K562 (cell line): ENCODE measurements around the gene USPL1. TPM values are rescaled to one million over a fixed set of nuclear protein-coding genes. Genes with fewer than 3 reads are reported as not detected.

Source experiments
- ATAC-seq: fragments of 200-7000 bp; cut with Tn5 transposase; 3 replicates; pipeline ENCODE4 v1.9.1; 2020; ENCODE audit warnings: moderate library complexity
- BruUV-seq: library from RNA; stranded (reverse); fragments of 400-500 nt; replicated peaks from 2 replicates; lab custom pipeline; 2021; lab: Mats Ljungman, UMichigan
- CTCF ChIA-PET: fragments of 300-600 bp; formaldehyde crosslinking; extraction: SDS; loops from one replicate; lab custom pipeline; 2021; ENCODE audit warnings: low intra/inter-chr PET ratio; lab: Yijun Ruan, JAX
- POLR2A ChIA-PET: fragments of 300-600, 350-650 bp; sonication (Branson Sonifier 250); formaldehyde crosslinking; extraction: SDS; loops from one replicate; lab custom pipeline; 2021; ENCODE audit warnings: antibody characterized with exemption, inconsistent platforms; lab: Yijun Ruan, JAX
- DNase-seq, 4 experiments: peaks; one replicate each; pipeline versions ENCODE4 v3.0.0 to v3.0.0-alpha.2; 2011 to 2018; ENCODE audit warnings: low spot score in 3 of 4, mixed read lengths in 3 of 4; ENCODE audit errors: extremely low read depth in 1 of 4
- FAIRE-seq: peaks from 2 replicates; lab custom pipeline; 2011; peaks lifted over from hg19 to GRCh38; lab: Jason Lieb, UNC
- H2AFZ ChIP-seq: 2 replicates; pipeline ENCODE4 v1.6.0; 2011; ENCODE audit warnings: low read depth, low read length, control low read depth, inconsistent platforms
- H3K27ac ChIP-seq: fragments of 200-600 bp; 3 replicates; pipeline ENCODE4 v1.8.0; 2011; ENCODE audit warnings: low read depth, mild to moderate bottlenecking, control low read depth, inconsistent platforms, low read length, moderate library complexity, mixed read lengths; ENCODE audit errors: extremely low read depth
- H3K27me3 ChIP-seq, 2 experiments: fragments of 300-600 bp in 1 of 2; 2 replicates in 1 of 2; 3 replicates in 1 of 2; pipeline versions ENCODE4 v1.6.0 to v1.8.0; 2011; ENCODE audit warnings: inconsistent platforms in 2 of 2, low read length in 2 of 2, mild to moderate bottlenecking in 1 of 2, mixed read lengths in 1 of 2, moderate library complexity in 1 of 2; ENCODE audit not compliant: control insufficient read depth in 2 of 2, insufficient read depth in 2 of 2
- H3K36me3 ChIP-seq: fragments of 300-600 bp; 3 replicates; pipeline ENCODE4 v1.8.0; 2011; ENCODE audit warnings: mild to moderate bottlenecking, low read length, inconsistent platforms; ENCODE audit not compliant: control insufficient read depth, insufficient read depth
- H3K4me1 ChIP-seq, 2 experiments: fragments of 200-600 bp in 1 of 2; replicated peaks in 1 of 2; 2 replicates in 1 of 2; 3 replicates in 1 of 2; pipeline versions ENCODE4 v1.5.1 to v1.8.0; 2011; ENCODE audit warnings: inconsistent platforms in 2 of 2, low read length in 2 of 2, mild to moderate bottlenecking in 1 of 2, mixed read lengths in 1 of 2, moderate library complexity in 1 of 2; ENCODE audit not compliant: control insufficient read depth in 2 of 2, insufficient read depth in 2 of 2
- H3K4me2 ChIP-seq: 2 replicates; pipeline ENCODE4 v1.6.1; 2011; ENCODE audit warnings: low read length, control low read depth, inconsistent platforms, mixed read lengths; ENCODE audit not compliant: insufficient read depth
- H3K4me3 ChIP-seq: fragments of 200-600 bp; sonication (generic), shearing (Covaris generic); 2 replicates; pipeline ENCODE4 v1.5.1; 2016; ENCODE audit warnings: control low read depth, inconsistent platforms
- H3K79me2 ChIP-seq: fragments of 200-600 bp; 3 replicates; pipeline ENCODE4 v1.8.0; 2011; ENCODE audit warnings: low read length, inconsistent platforms; ENCODE audit not compliant: control insufficient read depth, insufficient read depth
- H3K9ac ChIP-seq, 2 experiments: 2 replicates each; pipeline versions ENCODE4 v1.6.0 to v1.6.1; 2011; ENCODE audit warnings: low read depth in 2 of 2, low read length in 2 of 2, control low read depth in 1 of 2, inconsistent platforms in 1 of 2, mild to moderate bottlenecking in 1 of 2, mixed read lengths in 1 of 2; ENCODE audit not compliant: insufficient read depth in 1 of 2
- H3K9me1 ChIP-seq: one replicate; pipeline ENCODE4 v1.6.0; 2011; ENCODE audit warnings: inconsistent platforms, mild to moderate bottlenecking, low read length, moderate library complexity; ENCODE audit not compliant: control insufficient read depth, insufficient read depth
- H3K9me3 ChIP-seq: replicated peaks from 2 replicates; pipeline ENCODE4 v1.5.1; 2011; ENCODE audit warnings: low read depth, low read length, inconsistent platforms; ENCODE audit not compliant: control insufficient read depth, insufficient read depth
- H4K20me1 ChIP-seq: replicated peaks from 2 replicates; pipeline ENCODE4 v1.6.1; 2011; ENCODE audit warnings: low read length, inconsistent platforms, mixed read lengths; ENCODE audit not compliant: control insufficient read depth, insufficient read depth
- ADNP ChIP-seq: fragments of 200-800 bp; sonication (Bioruptor generic); IDR thresholded peaks from 2 replicates; pipeline ENCODE4 v1.6.1; 2016; ENCODE audit warnings: missing genetic modification characterization, missing compliant biosample characterization
- ASH1L ChIP-seq: fragments of 450-650 bp; IDR thresholded peaks from 2 replicates; pipeline ENCODE4 v1.6.1; 2018; ENCODE audit warnings: borderline replicate concordance, mild to moderate bottlenecking, low read depth; ENCODE audit not compliant: partially characterized antibody
- BCOR ChIP-seq: fragments of 450-650 bp; IDR thresholded peaks from 2 replicates; pipeline ENCODE4 v1.6.1; 2016
- COPS2 ChIP-seq: fragments of 450-650 bp; conservative IDR thresholded peaks from 2 replicates; pipeline ENCODE4 v1.6.1; 2016; ENCODE audit warnings: mild to moderate bottlenecking, moderate library complexity
- DDX20 ChIP-seq: fragments of 450-650 bp; IDR thresholded peaks from 2 replicates; pipeline ENCODE4 v1.6.1; 2016; ENCODE audit warnings: missing genetic modification characterization, low read depth, mild to moderate bottlenecking, missing compliant biosample characterization, moderate library complexity
- ETS1 ChIP-seq: conservative IDR thresholded peaks from 2 replicates; pipeline ENCODE4 v1.6.1; 2011; ENCODE audit warnings: low read depth, mild to moderate bottlenecking, low read length; ENCODE audit not compliant: control insufficient read depth
- FOXP4 ChIP-seq: sonication (generic); formaldehyde crosslinking; IDR thresholded peaks from 2 replicates; pipeline ENCODE4 v1.8.0; 2022; ENCODE audit warnings: mild to moderate bottlenecking, missing genetic modification reagents, borderline replicate concordance
- GTF2B ChIP-seq: IDR thresholded peaks from 2 replicates; pipeline ENCODE4 v1.6.1; 2011; ENCODE audit not compliant: insufficient read length; ENCODE audit errors: extremely low read depth
- IRF2 ChIP-seq: sonication (generic); formaldehyde crosslinking; IDR thresholded peaks from 2 replicates; pipeline ENCODE4 v1.8.1; 2022; ENCODE audit warnings: mild to moderate bottlenecking, missing genetic modification reagents
- IRF9 ChIP-seq: fragments of 450-650 bp; IDR thresholded peaks from 2 replicates; pipeline ENCODE4 v1.6.1; 2016; ENCODE audit warnings: missing biosample characterization, missing genetic modification characterization
- KDM2B ChIP-seq: fragments of 250-450 bp; sonication (Bioruptor Pico); IDR thresholded peaks from 2 replicates; pipeline ENCODE4 v1.8.0; 2021; ENCODE audit warnings: mild to moderate bottlenecking, moderate library complexity
- NFYB ChIP-seq: IDR thresholded peaks from 2 replicates; pipeline ENCODE4 v1.6.1; 2011; ENCODE audit warnings: mild to moderate bottlenecking, moderate library complexity; ENCODE audit not compliant: insufficient read length; ENCODE audit errors: extremely low read depth
- YBX1 ChIP-seq: fragments of 450-650 bp; IDR thresholded peaks from 2 replicates; pipeline ENCODE4 v1.7.1; 2016; ENCODE audit warnings: mild to moderate bottlenecking
- ZNF311 ChIP-seq: fragments of 250-450 bp; sonication (Bioruptor Pico); IDR thresholded peaks from 2 replicates; pipeline ENCODE4 v1.4.0; 2020; ENCODE audit warnings: mild to moderate bottlenecking, moderate library complexity
- ZNF512 ChIP-seq: IDR thresholded peaks from 2 replicates; pipeline ENCODE4 v1.6.1; 2016; ENCODE audit warnings: missing genetic modification characterization, missing compliant biosample characterization
- in situ Hi-C: fragments of 300-500 bp; cut with MboI; formaldehyde crosslinking; loops from 4 replicates; pipeline ENCODE4 v1.15.0; 2018; ENCODE audit warnings: inconsistent platforms, mixed read lengths
- intact Hi-C: fragments of 100-400 bp; cut with micrococcal nuclease; formaldehyde crosslinking; loops from 2 replicates; pipeline ENCODE4 v1.14.2; 2022
- polyA plus RNA-seq, 8 experiments: library from polyadenylated mRNA; depleted of rRNA in 4 of 8; stranded (reverse) in 5 of 8; unstranded in 3 of 8; fragments of >200 nt; fragmentation: Nextera tagmentation in 2 of 8; fragmentation: Illumina TruSeq in 1 of 8; extraction: Ambion mirVana in 2 of 8; extraction: Trizol in 1 of 8; gene quantifications; 2 replicates each; pipeline versions ENCODE4 v1.2.1 to v1.2.3, GENCODE V29; 2011 to 2014; ENCODE audit warnings: inconsistent platforms in 1 of 8, missing spikeins in 1 of 8
- total RNA-seq, 7 experiments: library from RNA; depleted of rRNA in 6 of 7; stranded (reverse); fragments of >200 nt in 6 of 7; fragmentation: Illumina TruSeq in 2 of 7; extraction: Trizol in 2 of 7; gene quantifications; 2 replicates each; pipeline versions ENCODE4 v1.2.1 to v1.2.3, GENCODE V29; 2011 to 2021; ENCODE audit warnings: low replicate concordance in 1 of 7

USPL1 gene
- total and polyA plus RNA-seq, 9 of the 15 experiments (the other 6 are each of a cell fraction or from before 2014, with no cell fraction given), result 5.5 to 18.0 (median 12.0) TPM

GRCh38 chr13:30624630-30625029 lies 6.9 kb downstream of the USPL1 start (continued):
- TF ChIP-seq IRF9 (tag), result no peak

- peaks cover 64% of the 10 kb centered on the region for H3K36me3 ChIP-seq
- POLR2A ChIA-PET, result interaction anchor here (1.4 kb wide), 1 partner anchor 12 kb away, joined by 10 read pairs; the partner anchor contains the start of gene USPL1
- no peak for TF ChIP-seq NFYB
- TF ChIP-seq FOXP4 (CRISPR knock-in tag), result no peak
- TF ChIP-seq KDM2B (CRISPR knock-in tag), result no peak
- TF ChIP-seq ETS1, result no peak
- no peak for TF ChIP-seq IRF2 (CRISPR knock-in tag)
- TF ChIP-seq ZNF512 (tag), result no peak
- no peak for TF ChIP-seq YBX1
- no peak for TF ChIP-seq ZNF311 (CRISPR knock-in tag)
- no peak for TF ChIP-seq ADNP (tag)
- TF ChIP-seq BCOR, result no peak
- no peak for TF ChIP-seq ASH1L
- TF ChIP-seq GTF2B, result no peak
- no peak for TF ChIP-seq DDX20 (tag)
- no peak for TF ChIP-seq COPS2
Observed at GRCh38 chr13:30629527-30629926, 11.8 kb downstream of the USPL1 start.

More at GRCh38 chr13:30629527-30629926, 11.8 kb downstream of the USPL1 start:
- FAIRE-seq (no peak), ATAC-seq (no peak), DNase-seq (no peak)
- Histone ChIP-seq H3K27me3 (no peaks in the 10 kb centered on the region), H2AFZ (no peak overlapping the region), H3K9ac (no peak overlapping the region), H4K20me1 (0 out of 2 replicates have a peak, but pooled peaks cover 3% of the 10 kb centered on the region), H3K9me1 (no peaks in the 10 kb centered on the region), H3K4me2 (no peak overlapping the region), H3K9me3 (no peaks in the 10 kb centered on the region), H3K79me2 (peaks cover 54% of the 10 kb centered on the region), H3K4me3 (no peak overlapping the region), H3K4me1 (no peaks in the 10 kb centered on the region; a peak in 1 of 5 replicates), H3K27ac (no peak overlapping the region)
- intact Hi-C loops, result no loop called here
- CTCF ChIA-PET, result no interaction called here
- in situ Hi-C loops, result no loop called here
- BruUV-seq, result no TSS peak
